Ishikawa (cell line): ENCODE data around the gene WDR82.

ENCODE experiments used
- CEBPB ChIP-seq: IDR thresholded peaks from 2 replicates; pipeline ENCODE4 v1.6.1; 2012
- CREB1 ChIP-seq: IDR thresholded peaks from 2 replicates; pipeline ENCODE4 v1.6.1; 2012; ENCODE audit warnings: low read depth
- EGR1 ChIP-seq: IDR thresholded peaks from 2 replicates; pipeline ENCODE4 v1.6.1; 2012
- EP300 ChIP-seq: IDR thresholded peaks from 2 replicates; pipeline ENCODE4 v1.6.1; 2012; ENCODE audit warnings: borderline replicate concordance
- FOXM1 ChIP-seq: IDR thresholded peaks from 2 replicates; pipeline ENCODE4 v1.6.1; 2012; ENCODE audit warnings: low read depth, borderline replicate concordance
- MAX ChIP-seq: IDR thresholded peaks from 2 replicates; pipeline ENCODE4 v1.6.1; 2012
- NFIC ChIP-seq: IDR thresholded peaks from 2 replicates; pipeline ENCODE4 v1.6.1; 2012
- RAD21 ChIP-seq: IDR thresholded peaks from 2 replicates; pipeline ENCODE4 v1.6.1; 2012; ENCODE audit warnings: low read depth
- REST ChIP-seq: IDR thresholded peaks from 2 replicates; pipeline ENCODE4 v1.6.1; 2012; ENCODE audit warnings: low read depth, mild to moderate bottlenecking
- TAF1 ChIP-seq: IDR thresholded peaks from 2 replicates; pipeline ENCODE4 v1.6.1; 2012; ENCODE audit warnings: low read depth, mild to moderate bottlenecking
- TCF12 ChIP-seq: IDR thresholded peaks from 2 replicates; pipeline ENCODE4 v1.6.1; 2012; ENCODE audit warnings: low read depth
- TEAD4 ChIP-seq: IDR thresholded peaks from 2 replicates; pipeline ENCODE4 v1.6.1; 2012
- USF1 ChIP-seq: IDR thresholded peaks from 2 replicates; pipeline ENCODE4 v1.6.1; 2012
- YY1 ChIP-seq: IDR thresholded peaks from 2 replicates; pipeline ENCODE4 v1.6.1; 2012; ENCODE audit warnings: low read depth
- ZBTB7A ChIP-seq: IDR thresholded peaks from 2 replicates; pipeline ENCODE4 v1.6.1; 2012; ENCODE audit warnings: low read depth

The WDR82 gene

GRCh38 chr3:52222319-52223221 lies 55.9 kb downstream of the WDR82 start:
- TF ChIP-seq USF1 (no peak), CREB1 (no peak), RAD21 (no peak), CEBPB (no peak), REST (no peak), EGR1 (no peak), TEAD4 (no peak), YY1 (no peak), TAF1 (no peak), FOXM1 (no peak), ZBTB7A (no peak), MAX (no peak), NFIC (no peak), EP300 (no peak), TCF12 (no peak)

GRCh38 chr3:52221563-52222318 lies 56.7 kb downstream of the WDR82 start:
- TF ChIP-seq EP300 (no peak), CREB1 (no peak), MAX (no peak), FOXM1 (no peak), NFIC (no peak), ZBTB7A (no peak), TEAD4 (no peak), YY1 (no peak), EGR1 (no peak), USF1 (no peak), REST (no peak)

- TF ChIP-seq USF1 (no peak), FOXM1 (no peak), EGR1 (no peak), EP300 (no peak), TEAD4 (no peak), REST (no peak), YY1 (no peak), TAF1 (no peak), CEBPB (no peak), CREB1 (no peak), MAX (no peak), NFIC (no peak)
These were observed 57.3 kb downstream of the WDR82 start for GRCh38 chr3:52221141-52221562.
